HG02885 (cell line): ENCODE results near the gene KCNJ6.
"Not testable (repeated sequence)": the region's sequence is repeated elsewhere in the genome, so short reads cannot be mapped to it uniquely, and the experiment has no call there.

ENCODE experiments used
- ATAC-seq: cut with Tn5 transposase; IDR thresholded peaks from one replicate; pipeline ENCODE4 v1.9.1; 2021; ENCODE audit warnings: mild to moderate bottlenecking; ENCODE audit not compliant: unreplicated experiment, poor library complexity

Gene KCNJ6

DNA sequence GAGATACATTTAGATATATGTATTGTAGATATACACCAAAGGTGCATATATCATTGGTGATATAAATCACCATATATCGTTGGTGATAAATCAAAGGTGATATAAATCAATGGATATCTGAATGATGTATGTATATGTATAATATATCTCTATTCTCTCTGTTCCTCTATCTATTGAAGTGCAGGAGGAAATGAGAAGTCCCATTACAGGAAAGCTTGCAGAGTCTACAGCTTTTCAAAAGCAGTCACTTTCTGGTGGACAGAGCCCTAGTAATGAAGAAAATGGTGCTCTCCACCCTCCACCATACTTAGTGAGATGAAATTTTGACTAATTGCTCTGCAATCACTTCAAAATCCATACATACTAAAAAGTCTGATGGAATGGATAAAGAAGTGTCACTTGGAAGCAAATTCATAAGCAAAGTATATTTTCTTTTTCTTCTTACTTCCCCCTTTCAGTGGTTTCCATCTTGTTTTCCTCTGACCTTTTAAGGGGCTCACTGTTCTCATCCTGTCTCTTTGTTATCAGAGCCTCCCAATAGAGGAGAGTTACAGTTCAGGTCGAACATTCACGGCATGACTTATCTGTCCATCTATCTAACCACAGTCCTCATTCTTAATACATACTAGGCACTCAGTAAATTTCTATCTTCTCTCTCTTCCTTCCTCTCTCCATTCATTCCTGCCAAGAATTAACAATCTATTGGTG lies 227.2 kb downstream of the KCNJ6 start:
- ATAC-seq = no peak

GRCh38 chr21:37686991-37687810 lies 229.1 kb downstream of the KCNJ6 start:
- no peak for ATAC-seq

DNA sequence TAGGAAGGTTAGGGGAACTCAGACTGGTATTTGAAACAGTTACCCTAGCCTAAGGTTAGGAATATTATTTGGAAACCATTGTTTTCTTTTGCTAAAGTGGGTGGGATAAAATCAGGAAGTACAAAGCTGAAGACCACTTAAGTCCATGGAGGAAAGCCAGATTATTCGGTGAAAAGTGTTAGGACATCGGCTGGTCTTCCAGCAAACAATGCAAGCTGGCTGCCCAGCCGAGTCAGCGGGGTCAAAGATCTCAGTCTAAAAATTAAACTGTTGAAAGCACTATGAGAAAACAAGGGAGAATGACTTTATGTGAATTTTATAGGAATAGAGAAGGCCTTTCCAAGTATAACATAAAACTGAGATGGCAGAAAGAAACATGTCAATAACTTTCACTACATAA lies 231.7 kb downstream of the KCNJ6 start:
- no peak for ATAC-seq

- ATAC-seq = no peak
Measured at GRCh38 chr21:37684115-37684493, 232.2 kb downstream of the KCNJ6 start.

- no peak for ATAC-seq
Measured at GRCh38 chr21:37683396-37684114, 232.7 kb downstream of the KCNJ6 start.

- ATAC-seq = no peak
Measured at GRCh38 chr21:37682966-37683365, 233.3 kb downstream of the KCNJ6 start.

- no peak for ATAC-seq
Measured at GRCh38 chr21:37677006-37677405, 239.3 kb downstream of the KCNJ6 start.

DNA sequence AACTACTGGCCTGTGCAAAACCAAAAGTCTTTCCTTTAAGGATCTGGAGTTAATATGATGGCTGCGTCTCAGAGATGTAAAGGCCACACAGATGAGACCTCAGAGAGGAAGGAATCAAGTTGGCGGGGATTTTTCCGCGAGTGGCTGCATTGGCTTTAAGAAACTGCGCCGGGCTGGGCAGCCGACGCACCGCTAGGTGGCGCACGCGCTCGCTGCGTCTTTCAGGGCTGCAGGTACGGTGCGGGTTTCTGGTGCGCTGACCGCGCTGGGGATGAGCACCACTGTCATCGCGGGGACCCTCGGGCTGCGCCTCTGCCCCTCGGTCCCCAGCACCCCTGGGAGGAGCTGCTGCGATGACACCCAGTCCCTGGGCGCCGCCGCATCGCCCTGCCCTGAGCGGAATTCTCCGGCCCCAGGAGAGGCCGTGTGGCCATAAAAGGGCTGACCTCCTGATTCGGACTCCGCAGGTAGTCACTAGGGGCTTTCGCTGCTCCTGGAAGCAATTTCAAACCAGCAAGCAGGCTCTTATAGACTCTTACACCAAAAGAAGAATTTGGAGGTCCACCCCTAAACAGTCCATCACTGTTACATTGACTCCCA lies 241.0 kb downstream of the KCNJ6 start:
- ATAC-seq = no peak

DNA sequence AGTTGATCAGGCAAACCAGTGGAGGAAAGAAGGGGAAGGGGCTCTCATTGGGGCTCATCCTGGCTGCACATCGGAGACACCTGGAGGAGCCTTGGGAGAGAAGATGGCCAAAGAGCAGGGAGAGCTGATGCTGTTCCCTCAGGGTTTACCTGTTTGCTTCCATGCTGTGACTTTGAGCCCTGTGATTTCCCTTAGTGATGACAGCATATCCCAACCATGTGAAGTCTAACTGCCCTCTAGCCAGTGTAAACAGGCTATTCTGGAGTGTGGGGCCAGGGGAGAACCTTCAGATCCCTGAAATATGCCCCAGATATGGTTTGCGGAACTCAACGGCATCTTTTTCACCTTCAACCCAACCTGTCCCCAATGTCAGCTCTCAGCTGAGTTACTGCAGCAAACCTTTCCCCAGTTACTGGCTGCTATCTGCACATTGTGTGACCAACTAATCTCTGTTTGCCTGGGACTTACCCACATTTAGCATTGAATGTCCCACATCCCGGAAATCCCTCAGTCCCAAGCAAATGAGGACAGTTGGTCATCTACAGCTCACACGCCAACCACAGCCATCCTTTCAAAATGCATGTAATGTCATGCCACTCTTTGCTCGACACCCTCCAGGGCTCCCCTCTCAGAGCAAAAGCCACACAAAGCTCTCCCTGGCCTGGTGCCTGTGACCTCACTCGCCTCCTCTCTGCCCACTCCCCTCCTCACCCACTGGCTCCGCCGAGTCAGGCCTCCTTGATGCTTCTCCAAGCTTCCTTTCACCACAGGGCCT lies 242.3 kb downstream of the KCNJ6 start:
- no peak for ATAC-seq

GRCh38 chr21:37671381-37671780 lies 244.9 kb downstream of the KCNJ6 start:
- no peak for ATAC-seq

GRCh38 chr21:37670883-37671282 lies 245.4 kb downstream of the KCNJ6 start:
- ATAC-seq = no peak

DNA sequence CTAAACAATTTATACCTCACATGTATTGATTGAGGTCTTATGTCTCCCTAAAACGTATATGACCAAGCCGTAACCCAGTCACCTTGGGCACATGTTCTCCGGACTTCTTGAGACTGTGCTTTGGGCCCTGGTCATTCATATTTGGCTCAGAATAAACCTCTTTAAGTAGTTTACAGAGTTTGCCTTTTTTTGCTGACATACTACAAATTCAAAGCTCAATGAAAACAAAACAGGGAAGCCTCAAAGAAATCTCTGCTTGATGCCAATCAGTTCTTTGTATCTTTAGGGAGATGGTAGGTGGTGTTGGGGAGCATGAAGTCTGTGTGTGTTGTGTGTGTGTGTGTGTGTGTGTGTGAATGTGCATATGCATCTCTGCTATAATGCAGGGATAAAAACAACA lies 247.0 kb downstream of the KCNJ6 start:
- ATAC-seq = no peak

DNA sequence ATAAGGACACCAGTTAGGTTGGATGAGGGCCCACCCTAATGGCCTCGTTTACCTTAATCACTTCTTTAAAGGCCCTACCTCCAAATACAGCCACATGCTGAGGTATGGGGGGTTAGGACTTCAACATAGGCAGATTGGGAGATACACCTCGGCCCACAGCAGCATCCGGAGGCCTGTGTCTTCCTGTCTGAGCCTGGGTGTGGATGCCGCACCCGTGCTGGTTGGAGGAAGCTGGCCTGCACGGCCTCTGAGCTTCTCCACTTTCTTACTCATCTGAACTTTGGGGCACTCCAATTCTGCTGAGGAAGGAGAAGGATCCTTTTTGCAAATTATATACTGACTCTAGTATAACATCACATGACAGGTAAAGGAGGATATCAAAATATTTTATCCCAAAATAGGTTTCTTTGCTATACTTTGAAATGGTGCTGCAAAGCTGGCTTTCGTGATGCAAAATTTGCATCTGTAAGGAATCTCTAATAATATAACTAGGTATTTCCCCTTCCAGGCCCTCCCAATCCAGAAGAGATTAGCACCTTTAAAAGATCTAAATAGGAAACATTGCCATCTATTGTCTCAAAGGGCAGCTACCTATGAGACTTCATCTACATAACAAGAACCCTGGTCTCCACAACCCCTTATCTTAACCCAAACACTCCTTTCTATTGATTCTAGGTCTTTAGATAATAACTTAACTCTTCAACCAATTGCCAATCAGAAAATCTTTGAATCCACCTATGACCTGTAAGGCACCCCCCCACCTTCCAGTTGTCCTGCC lies 247.6 kb downstream of the KCNJ6 start:
- no peak for ATAC-seq

- no peak for ATAC-seq
Measured at GRCh38 chr21:37667380-37667779, 248.9 kb downstream of the KCNJ6 start.

DNA sequence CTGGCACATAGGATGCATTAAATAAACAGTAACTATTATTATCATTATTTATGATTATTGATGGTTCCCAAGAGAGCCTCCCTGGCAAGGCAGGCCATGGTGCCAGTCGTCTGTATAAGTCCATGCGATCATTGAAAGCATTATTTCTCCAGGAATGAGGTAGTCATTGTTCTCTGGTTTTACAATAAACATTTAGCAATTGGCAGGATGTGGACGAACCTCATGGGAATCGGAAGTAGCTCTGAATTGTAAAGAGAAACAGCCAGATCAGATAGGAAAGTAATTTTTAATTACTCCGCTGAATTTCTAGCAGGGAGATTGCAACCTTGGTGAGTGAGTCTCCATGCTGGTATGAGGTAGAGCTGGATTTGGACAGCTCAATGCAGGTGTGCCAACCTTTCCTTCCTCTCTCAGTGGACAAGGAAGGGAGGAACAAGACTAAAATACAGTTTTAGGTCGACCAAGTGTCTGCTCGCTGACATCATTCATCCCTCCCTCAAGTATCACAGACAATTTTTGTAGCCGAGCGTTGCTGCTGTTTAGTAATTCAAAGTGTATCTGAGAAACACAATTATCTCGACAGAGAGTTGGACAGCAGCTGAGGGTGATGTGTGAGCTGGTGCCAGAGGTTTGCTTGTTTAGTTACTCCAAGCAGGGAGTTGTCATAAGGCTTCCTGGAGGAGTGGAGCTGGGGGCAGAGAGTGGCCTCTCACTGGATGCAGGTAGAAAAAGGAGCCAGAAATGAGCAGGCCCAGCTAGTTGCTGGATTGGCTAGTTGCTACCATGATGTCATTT lies 250.8 kb downstream of the KCNJ6 start:
- no peak for ATAC-seq

- not testable (repeated sequence) for ATAC-seq
Measured at GRCh38 chr21:37662227-37662626, 254.0 kb downstream of the KCNJ6 start.

GRCh38 chr21:37660709-37661108 lies 255.5 kb downstream of the KCNJ6 start:
- ATAC-seq = no peak

GRCh38 chr21:37659874-37660273 lies 256.4 kb downstream of the KCNJ6 start:
- ATAC-seq = no peak
